ENCODE measurements around the gene BRK1. TPM values are rescaled to one million over a fixed set of nuclear protein-coding genes. Genes with fewer than 3 reads are reported as not detected.
"Not testable (repeated sequence)": the region's sequence is repeated elsewhere in the genome, so short reads cannot be mapped to it uniquely, and the experiment has no call there.

The BRK1 gene
- total RNA-seq (105 and 112 TPM in 2 replicates), polyA plus RNA-seq (186 and 188 TPM in 2 replicates)

- Histone ChIP-seq H3K9me2 (replicated peaks; ENCODE audit: insufficient read depth) (no peaks in the 10 kb centered on the region), H3K4me1 (ENCODE audit: insufficient read depth) (peaks cover 6% of the 10 kb centered on the region), H4K20me1 (ENCODE audit: insufficient read depth, poor library complexity, severe bottlenecking) (peaks cover 10% of the 10 kb centered on the region), H2AFZ (peak within 1 kb of the TSS; percentile 87), H3K4me3 (peak within 1 kb of the TSS; percentile 94), H3K27me3 (no peaks in the 10 kb centered on the region), H3K79me2 (peaks cover 48% of the 10 kb centered on the region), H3K36me3 (replicated peaks; ENCODE audit: insufficient read depth, low read depth) (no peaks in the 10 kb centered on the region), H3K9me3 (ENCODE audit: low read depth) (no peaks in the 10 kb centered on the region), H3K4me2 (peak within 1 kb of the TSS; percentile 84), H3K27ac (peak within 1 kb of the TSS; percentile 91)
- DNase-seq (ENCODE audit: low spot score): peak; percentile 97
- TF ChIP-seq, protein P1, sequence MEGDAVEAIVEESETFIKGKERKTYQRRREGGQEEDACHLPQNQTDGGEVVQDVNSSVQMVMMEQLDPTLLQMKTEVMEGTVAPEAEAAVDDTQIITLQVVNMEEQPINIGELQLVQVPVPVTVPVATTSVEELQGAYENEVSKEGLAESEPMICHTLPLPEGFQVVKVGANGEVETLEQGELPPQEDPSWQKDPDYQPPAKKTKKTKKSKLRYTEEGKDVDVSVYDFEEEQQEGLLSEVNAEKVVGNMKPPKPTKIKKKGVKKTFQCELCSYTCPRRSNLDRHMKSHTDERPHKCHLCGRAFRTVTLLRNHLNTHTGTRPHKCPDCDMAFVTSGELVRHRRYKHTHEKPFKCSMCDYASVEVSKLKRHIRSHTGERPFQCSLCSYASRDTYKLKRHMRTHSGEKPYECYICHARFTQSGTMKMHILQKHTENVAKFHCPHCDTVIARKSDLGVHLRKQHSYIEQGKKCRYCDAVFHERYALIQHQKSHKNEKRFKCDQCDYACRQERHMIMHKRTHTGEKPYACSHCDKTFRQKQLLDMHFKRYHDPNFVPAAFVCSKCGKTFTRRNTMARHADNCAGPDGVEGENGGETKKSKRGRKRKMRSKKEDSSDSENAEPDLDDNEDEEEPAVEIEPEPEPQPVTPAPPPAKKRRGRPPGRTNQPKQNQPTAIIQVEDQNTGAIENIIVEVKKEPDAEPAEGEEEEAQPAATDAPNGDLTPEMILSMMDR (IDR thresholded peaks at IDR 0.05; ENCODE audit: poor library complexity): no peak
- TF ChIP-seq EZH2phosphoT487 (IDR thresholded peaks at IDR 0.05; ENCODE audit: low read depth, severe bottlenecking, unreplicated experiment) (no peak), EZH2 (IDR thresholded peaks at IDR 0.05; ENCODE audit: borderline replicate concordance) (no peak)
- 2% methylated on average over 41 of the region's 54 CpGs for WGBS (ENCODE audit: low lambda C conversion rate, missing lambda C conversion rate)
Observed at GRCh38 chr3:10115326-10116137, at the start of gene BRK1. BRK1 (plus strand) TSS chr3:10115675; CDS start chr3:10115702, 27 bp downstream.

GRCh38 chr3:10070077-10070476 lies 45.4 kb upstream of the BRK1 start:
- not testable (repeated sequence) for H3K27me3 ChIP-seq; H3K36me3 ChIP-seq (replicated peaks; ENCODE audit: insufficient read depth, low read depth); H4K20me1 ChIP-seq (ENCODE audit: insufficient read depth, poor library complexity, severe bottlenecking); H3K4me3 ChIP-seq; DNase-seq (ENCODE audit: low spot score); H2AFZ ChIP-seq; H3K27ac ChIP-seq; H3K4me2 ChIP-seq; H3K9me3 ChIP-seq (ENCODE audit: low read depth); H3K4me1 ChIP-seq (ENCODE audit: insufficient read depth); H3K79me2 ChIP-seq; H3K9me2 ChIP-seq (replicated peaks; ENCODE audit: insufficient read depth)
- WGBS (ENCODE audit: low lambda C conversion rate, missing lambda C conversion rate): 100% methylated on average over 3 of the region's 33 CpGs

- no peak for DNase-seq (ENCODE audit: low spot score)
- no peak overlapping the region for H3K27ac ChIP-seq
- no peak overlapping the region for H3K4me2 ChIP-seq
- H3K9me2 ChIP-seq (replicated peaks; ENCODE audit: insufficient read depth): no peaks in the 10 kb centered on the region
- no peaks in the 10 kb centered on the region for H3K36me3 ChIP-seq (replicated peaks; ENCODE audit: insufficient read depth, low read depth)
- H2AFZ ChIP-seq: no peak overlapping the region
- H3K4me1 ChIP-seq (ENCODE audit: insufficient read depth): no peaks in the 10 kb centered on the region
- H3K4me3 ChIP-seq: no peak overlapping the region
- H3K79me2 ChIP-seq: no peaks in the 10 kb centered on the region
- H3K9me3 ChIP-seq (ENCODE audit: low read depth): no peaks in the 10 kb centered on the region
- no peaks in the 10 kb centered on the region for H4K20me1 ChIP-seq (ENCODE audit: insufficient read depth, poor library complexity, severe bottlenecking)
- no peaks in the 10 kb centered on the region for H3K27me3 ChIP-seq
- TF ChIP-seq EZH2 (IDR thresholded peaks at IDR 0.05; ENCODE audit: borderline replicate concordance) (no peak), EZH2phosphoT487 (IDR thresholded peaks at IDR 0.05; ENCODE audit: low read depth, severe bottlenecking, unreplicated experiment) (no peak)
- TF ChIP-seq, protein P1 (IDR thresholded peaks at IDR 0.05; ENCODE audit: poor library complexity): no peak
Observed at GRCh38 chr3:10074666-10075065, 40.8 kb upstream of the BRK1 start.

DNA sequence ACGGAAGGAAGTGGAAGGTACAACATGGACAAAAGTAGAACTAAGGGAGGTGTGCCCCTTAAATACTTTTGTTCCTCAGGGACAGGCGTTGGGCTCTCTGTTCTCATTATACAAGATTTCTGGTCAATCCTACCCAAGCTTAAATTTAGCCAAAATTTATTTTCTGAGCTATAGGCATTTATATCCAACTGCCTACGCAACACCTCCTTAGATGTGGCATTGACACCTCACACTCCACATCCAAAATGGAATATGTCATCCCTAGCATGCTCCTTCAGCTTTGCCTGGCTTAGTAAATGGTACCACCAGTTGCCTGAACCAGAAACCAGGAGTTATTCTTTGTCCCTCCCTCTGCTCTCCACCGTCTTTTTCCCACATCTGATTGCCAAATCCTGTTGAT lies 33.6 kb upstream of the BRK1 start:
- no peak overlapping the region for H3K27ac ChIP-seq
- no peaks in the 10 kb centered on the region for H3K4me1 ChIP-seq (ENCODE audit: insufficient read depth)
- DNase-seq (ENCODE audit: low spot score): no peak
- H3K36me3 ChIP-seq (replicated peaks; ENCODE audit: insufficient read depth, low read depth): no peaks in the 10 kb centered on the region
- H4K20me1 ChIP-seq (ENCODE audit: insufficient read depth, poor library complexity, severe bottlenecking): no peaks in the 10 kb centered on the region
- no peaks in the 10 kb centered on the region for H3K27me3 ChIP-seq
- no peak overlapping the region for H3K4me2 ChIP-seq
- TF ChIP-seq EZH2 (IDR thresholded peaks at IDR 0.05; ENCODE audit: borderline replicate concordance) (no peak), EZH2phosphoT487 (IDR thresholded peaks at IDR 0.05; ENCODE audit: low read depth, severe bottlenecking, unreplicated experiment) (no peak)
- TF ChIP-seq, protein P1 (IDR thresholded peaks at IDR 0.05; ENCODE audit: poor library complexity): no peak
- no peak overlapping the region for H2AFZ ChIP-seq
- 92% methylated on average over 4 of the region's 4 CpGs for WGBS (ENCODE audit: low lambda C conversion rate, missing lambda C conversion rate)
- H3K4me3 ChIP-seq: no peak overlapping the region
- no peaks in the 10 kb centered on the region for H3K79me2 ChIP-seq
- no peaks in the 10 kb centered on the region for H3K9me2 ChIP-seq (replicated peaks; ENCODE audit: insufficient read depth)
- H3K9me3 ChIP-seq (ENCODE audit: low read depth): no peaks in the 10 kb centered on the region

Data from hepatocyte (in vitro differentiated cells).